Measurements from ENCODE around the gene BNIP5.

GRCh38 chr6:36309203-36309602 lies 27.5 kb downstream of the BNIP5 start:
- no peak for TF ChIP-seq ZNF70 (CRISPR knock-in tag; IDR thresholded peaks at IDR 0.05)
- TF ChIP-seq TOX (CRISPR knock-in tag; IDR thresholded peaks at IDR 0.05; ENCODE audit: borderline replicate concordance): no peak
